ENCODE data around the gene PTPRU.
"Not testable (repeated sequence)": the region's sequence is repeated elsewhere in the genome, so short reads cannot be mapped to it uniquely, and the experiment has no call there.

PTPRU gene

DNA sequence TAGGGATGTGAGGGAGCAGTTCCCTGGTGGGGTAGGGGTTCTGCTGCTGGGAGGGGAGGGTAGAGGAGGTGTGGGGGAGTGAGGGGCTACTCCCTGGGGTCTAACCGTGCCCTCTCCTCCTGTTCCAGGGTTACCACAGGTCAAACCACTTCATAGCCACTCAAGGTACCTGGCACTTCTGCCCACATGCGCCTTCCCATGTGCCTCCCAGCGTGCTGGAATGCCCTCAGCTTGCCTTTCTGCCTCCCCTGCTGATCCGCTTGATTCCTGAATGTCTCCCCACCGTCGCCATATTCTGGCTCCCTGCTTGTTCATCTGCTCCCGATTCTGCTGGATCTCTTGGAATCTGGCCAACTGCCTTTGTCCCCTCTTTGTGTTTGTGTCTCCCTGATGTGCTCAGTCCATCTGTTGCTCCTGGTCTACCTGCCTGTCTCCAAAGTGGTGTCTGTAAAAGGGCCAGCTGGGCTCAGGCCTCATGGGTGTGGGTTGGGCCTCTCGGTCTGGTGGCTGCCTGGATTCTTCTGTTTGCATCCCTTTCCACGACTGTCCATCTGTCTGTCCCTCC lies 74.4 kb downstream of the PTPRU start:
- TF ChIP-seq, protein P1, sequence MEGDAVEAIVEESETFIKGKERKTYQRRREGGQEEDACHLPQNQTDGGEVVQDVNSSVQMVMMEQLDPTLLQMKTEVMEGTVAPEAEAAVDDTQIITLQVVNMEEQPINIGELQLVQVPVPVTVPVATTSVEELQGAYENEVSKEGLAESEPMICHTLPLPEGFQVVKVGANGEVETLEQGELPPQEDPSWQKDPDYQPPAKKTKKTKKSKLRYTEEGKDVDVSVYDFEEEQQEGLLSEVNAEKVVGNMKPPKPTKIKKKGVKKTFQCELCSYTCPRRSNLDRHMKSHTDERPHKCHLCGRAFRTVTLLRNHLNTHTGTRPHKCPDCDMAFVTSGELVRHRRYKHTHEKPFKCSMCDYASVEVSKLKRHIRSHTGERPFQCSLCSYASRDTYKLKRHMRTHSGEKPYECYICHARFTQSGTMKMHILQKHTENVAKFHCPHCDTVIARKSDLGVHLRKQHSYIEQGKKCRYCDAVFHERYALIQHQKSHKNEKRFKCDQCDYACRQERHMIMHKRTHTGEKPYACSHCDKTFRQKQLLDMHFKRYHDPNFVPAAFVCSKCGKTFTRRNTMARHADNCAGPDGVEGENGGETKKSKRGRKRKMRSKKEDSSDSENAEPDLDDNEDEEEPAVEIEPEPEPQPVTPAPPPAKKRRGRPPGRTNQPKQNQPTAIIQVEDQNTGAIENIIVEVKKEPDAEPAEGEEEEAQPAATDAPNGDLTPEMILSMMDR (IDR thresholded peaks at IDR 0.05; ENCODE audit: low read depth, low read length, missing control alignments), result no peak
- no peak overlapping the region for H3K4me3 ChIP-seq (replicated peaks; ENCODE audit: low read depth, low read length)
- no peak for DNase-seq (ENCODE audit: extremely low read depth, low read depth)

DNA sequence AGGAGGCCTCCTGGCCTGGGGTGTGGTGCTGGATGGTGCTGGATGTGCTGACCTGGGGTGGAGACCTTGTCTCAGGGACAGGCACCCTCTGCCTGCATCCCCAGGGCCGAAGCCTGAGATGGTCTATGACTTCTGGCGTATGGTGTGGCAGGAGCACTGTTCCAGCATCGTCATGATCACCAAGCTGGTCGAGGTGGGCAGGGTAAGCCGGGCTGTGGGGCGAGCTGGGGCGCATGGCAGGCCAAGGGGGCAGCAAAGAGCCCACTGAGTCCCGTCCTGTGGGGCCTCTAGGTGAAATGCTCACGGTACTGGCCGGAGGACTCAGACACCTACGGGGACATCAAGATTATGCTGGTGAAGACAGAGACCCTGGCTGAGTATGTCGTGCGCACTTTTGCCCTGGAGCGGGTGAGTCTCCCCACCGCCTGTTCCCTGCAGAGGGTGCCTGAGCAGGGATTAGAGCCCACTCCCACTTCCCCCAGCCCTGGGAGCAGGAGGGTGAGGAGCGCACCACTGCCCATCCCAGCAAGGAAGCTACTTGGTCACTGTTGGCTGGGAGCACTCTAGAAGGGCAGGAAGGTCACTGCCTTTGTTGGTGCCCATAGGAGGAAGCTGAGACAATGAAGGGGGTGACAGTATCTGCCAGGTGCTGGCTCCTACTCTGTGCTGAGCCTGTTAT lies 75.2 kb downstream of the PTPRU start:
- H3K4me3 ChIP-seq (replicated peaks; ENCODE audit: low read depth, low read length), result no peak overlapping the region
- no peak for DNase-seq (ENCODE audit: extremely low read depth, low read depth)
- TF ChIP-seq, protein P1 (IDR thresholded peaks at IDR 0.05; ENCODE audit: low read depth, low read length, missing control alignments), result no peak

DNA sequence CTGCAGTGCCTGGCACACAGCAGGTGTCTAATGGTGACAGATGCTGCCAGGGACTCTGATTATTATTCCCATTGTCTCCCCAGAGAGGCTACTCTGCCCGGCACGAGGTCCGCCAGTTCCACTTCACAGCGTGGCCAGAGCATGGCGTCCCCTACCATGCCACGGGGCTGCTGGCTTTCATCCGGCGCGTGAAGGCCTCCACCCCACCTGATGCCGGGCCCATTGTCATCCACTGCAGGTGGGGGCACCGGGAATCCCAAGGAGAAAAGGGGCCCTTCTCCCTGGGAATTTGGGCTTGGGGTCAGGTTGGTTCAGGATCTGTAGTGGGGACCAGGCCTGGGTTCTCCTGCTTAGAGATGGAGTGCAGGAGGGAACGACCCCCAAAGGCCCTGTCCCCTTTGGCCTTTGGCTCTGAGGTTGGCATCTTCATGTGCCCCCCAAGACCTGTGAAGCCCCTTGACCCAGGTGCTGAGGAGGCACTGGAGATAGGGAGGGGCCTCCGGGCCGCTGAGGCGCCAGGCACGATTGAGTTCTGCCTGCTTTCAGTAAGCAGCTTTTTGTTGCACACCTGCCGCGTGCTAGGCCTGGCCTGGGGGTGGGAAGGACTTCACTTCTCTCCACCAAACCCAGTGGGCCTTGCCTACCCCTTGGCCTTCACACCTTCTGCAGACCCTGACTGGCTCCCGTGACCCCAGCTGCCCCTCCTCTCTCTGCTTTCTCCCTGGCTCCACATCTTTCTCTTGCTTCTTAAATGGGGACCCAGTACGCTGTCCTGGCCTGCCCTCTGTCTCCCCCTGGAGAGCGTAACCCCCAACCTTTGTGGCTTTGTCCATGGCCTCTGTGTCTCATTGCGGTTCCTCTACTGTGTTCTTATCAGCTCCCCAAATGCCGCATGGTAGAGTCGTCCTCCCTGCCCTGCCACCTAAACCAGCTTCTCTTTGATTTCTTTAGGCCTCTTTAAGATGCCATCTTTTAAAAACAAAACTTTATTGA lies 76.4 kb downstream of the PTPRU start:
- DNase-seq (ENCODE audit: extremely low read depth, low read depth), result no peak
- TF ChIP-seq, protein P1 (IDR thresholded peaks at IDR 0.05; ENCODE audit: low read depth, low read length, missing control alignments), result no peak
- no peak overlapping the region for H3K4me3 ChIP-seq (replicated peaks; ENCODE audit: low read depth, low read length)

DNA sequence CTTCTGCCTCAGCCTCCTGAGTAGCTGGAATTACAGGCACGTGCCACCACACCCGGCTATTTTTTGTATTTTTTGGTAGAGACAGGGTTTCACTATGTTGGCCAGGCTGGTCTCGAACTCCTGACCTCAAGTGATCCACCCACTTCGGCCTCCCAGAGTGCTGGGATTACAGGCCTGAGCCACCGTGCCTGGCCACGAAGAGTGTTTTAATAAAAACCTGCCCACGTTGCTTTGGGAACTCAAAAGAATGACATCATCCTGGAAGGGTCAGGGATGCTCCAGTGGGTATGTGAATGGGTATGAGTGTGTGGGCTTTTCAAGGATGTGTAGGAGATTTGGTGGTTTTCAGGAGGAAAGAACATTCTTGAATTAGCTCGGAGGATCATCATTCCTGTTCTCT lies 78.4 kb downstream of the PTPRU start:
- DNase-seq (ENCODE audit: extremely low read depth, low read depth); H3K4me3 ChIP-seq (replicated peaks; ENCODE audit: low read depth, low read length): not testable (repeated sequence)

DNA sequence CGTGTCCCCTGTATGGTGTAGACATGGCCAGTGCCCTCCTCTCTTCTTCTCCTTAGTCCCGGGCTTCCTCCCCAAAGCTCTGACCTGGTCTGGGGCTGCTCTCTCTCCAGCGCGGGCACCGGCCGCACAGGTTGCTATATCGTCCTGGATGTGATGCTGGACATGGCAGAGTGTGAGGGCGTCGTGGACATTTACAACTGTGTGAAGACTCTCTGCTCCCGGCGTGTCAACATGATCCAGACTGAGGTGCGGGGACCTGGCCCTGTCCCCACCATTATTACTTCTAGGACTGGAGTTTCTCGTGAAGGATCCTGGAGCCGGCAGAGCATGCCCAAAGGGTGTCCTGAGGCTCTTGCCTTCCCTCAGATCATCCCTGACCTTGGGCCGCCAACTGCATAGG lies 78.9 kb downstream of the PTPRU start:
- TF ChIP-seq, protein P1 (IDR thresholded peaks at IDR 0.05; ENCODE audit: low read depth, low read length, missing control alignments), result no peak
- no peak for DNase-seq (ENCODE audit: extremely low read depth, low read depth)
- H3K4me3 ChIP-seq (replicated peaks; ENCODE audit: low read depth, low read length), result no peak overlapping the region

DNA sequence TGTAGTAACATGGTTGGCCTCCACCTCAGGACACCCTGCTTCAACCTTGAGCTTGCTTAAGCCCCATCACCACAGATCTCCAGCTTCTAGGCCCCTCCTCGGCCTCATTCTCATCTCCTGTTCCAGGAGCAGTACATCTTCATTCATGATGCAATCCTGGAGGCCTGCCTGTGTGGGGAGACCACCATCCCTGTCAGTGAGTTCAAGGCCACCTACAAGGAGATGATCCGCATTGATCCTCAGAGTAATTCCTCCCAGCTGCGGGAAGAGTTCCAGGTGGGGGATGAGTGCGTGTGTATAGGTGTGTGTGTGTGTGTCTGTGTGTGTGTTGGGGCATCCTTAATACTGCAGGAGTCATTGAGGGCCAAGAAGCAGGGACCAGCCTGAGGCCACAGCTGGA lies 79.6 kb downstream of the PTPRU start:
- H3K4me3 ChIP-seq (replicated peaks; ENCODE audit: low read depth, low read length), result no peak overlapping the region
- no peak for DNase-seq (ENCODE audit: extremely low read depth, low read depth)
- TF ChIP-seq, protein P1 (IDR thresholded peaks at IDR 0.05; ENCODE audit: low read depth, low read length, missing control alignments), result no peak
